Naive thymus-derived CD4-positive, alpha-beta T cell (primary cell): ENCODE data around the gene CD247. TPM values are rescaled to one million over a fixed set of nuclear protein-coding genes. Genes with fewer than 3 reads are reported as not detected.

ENCODE experiments used
- ATAC-seq: fragments of 150-1000 bp; cut with Tn5 transposase; 2 replicates; pipeline ENCODE4 v1.10.0; 2021; ENCODE audit warnings: mild to moderate bottlenecking, moderate library complexity
- CTCF ChIA-PET: fragments of 350-600 bp; sonication (Branson Sonifier 250); formaldehyde crosslinking; loops from one replicate; lab custom pipeline; 2021; ENCODE audit warnings: antibody characterized with exemption; lab: Charles Lee
- POLR2A ChIA-PET: fragments of 350-600 bp; sonication (Branson Sonifier 250); formaldehyde crosslinking; loops from one replicate; lab custom pipeline; 2021; ENCODE audit warnings: antibody characterized with exemption, inconsistent platforms; lab: Charles Lee
- DNase-seq, 9 donors: peaks; one replicate each; pipeline versions ENCODE4 v3.0.0 to v3.0.0-alpha.2; 2020 to 2022; ENCODE audit warnings: mixed read lengths in 1 of 9
- H3K27ac ChIP-seq: one replicate; pipeline ENCODE4 v1.7.0; 2013; ENCODE audit warnings: mild to moderate bottlenecking, low read depth, low read length, moderate library complexity
- H3K27me3 ChIP-seq, 2 donors: one replicate each; pipeline ENCODE4 v1.7.0; 2013; ENCODE audit warnings: low read length in 2 of 2, mild to moderate bottlenecking in 2 of 2, moderate library complexity in 2 of 2; ENCODE audit not compliant: control insufficient read depth in 2 of 2, insufficient read depth in 2 of 2
- H3K36me3 ChIP-seq, 3 experiments: 1 replicate in 2 of 3; 2 replicates in 1 of 3; pipeline ENCODE4 v1.7.0; 2013; ENCODE audit warnings: low read length in 3 of 3, mild to moderate bottlenecking in 3 of 3, moderate library complexity in 1 of 3; ENCODE audit not compliant: insufficient read depth in 3 of 3, control insufficient read depth in 2 of 3
- H3K4me1 ChIP-seq, 2 donors: one replicate each; pipeline ENCODE4 v1.7.0; 2013; ENCODE audit warnings: low read length in 2 of 2, mild to moderate bottlenecking in 2 of 2, moderate library complexity in 1 of 2; ENCODE audit not compliant: control insufficient read depth in 2 of 2, insufficient read depth in 2 of 2
- H3K4me3 ChIP-seq: 2 replicates; pipeline ENCODE4 v1.7.0; 2013; ENCODE audit warnings: mild to moderate bottlenecking, low read length
- H3K9me3 ChIP-seq, 3 experiments: 1 replicate in 2 of 3; 2 replicates in 1 of 3; pipeline ENCODE4 v1.7.0; 2013; ENCODE audit warnings: low read length in 3 of 3; ENCODE audit not compliant: control insufficient read depth in 2 of 3
- H3K27ac Mint-ChIP-seq, 9 donors: one replicate each; pipeline ENCODE4 v1.8.0; 2020 to 2022; ENCODE audit warnings: mixed read lengths in 9 of 9, mild to moderate bottlenecking in 8 of 9, moderate library complexity in 5 of 9, inconsistent platforms in 2 of 9
- H3K27me3 Mint-ChIP-seq, 5 donors: one replicate each; pipeline ENCODE4 v1.8.0; 2021 to 2022; ENCODE audit warnings: mixed read lengths in 5 of 5, mild to moderate bottlenecking in 1 of 5
- H3K36me3 Mint-ChIP-seq, 5 donors: one replicate each; pipeline ENCODE4 v1.8.0; 2020 to 2022; ENCODE audit warnings: mixed read lengths in 5 of 5, mild to moderate bottlenecking in 3 of 5, inconsistent platforms in 1 of 5
- H3K4me1 Mint-ChIP-seq, 7 donors: one replicate each; pipeline ENCODE4 v1.8.0; 2020 to 2022; ENCODE audit warnings: mixed read lengths in 7 of 7, mild to moderate bottlenecking in 3 of 7, inconsistent platforms in 1 of 7
- H3K4me3 Mint-ChIP-seq, 10 donors: one replicate each; pipeline ENCODE4 v1.8.0; 2020 to 2022; ENCODE audit warnings: mild to moderate bottlenecking in 10 of 10, mixed read lengths in 10 of 10, moderate library complexity in 6 of 10, inconsistent platforms in 2 of 10
- H3K9me3 Mint-ChIP-seq, 11 donors: one replicate each; pipeline ENCODE4 v1.8.0; 2020 to 2022; ENCODE audit warnings: mixed read lengths in 11 of 11, mild to moderate bottlenecking in 4 of 11, inconsistent platforms in 1 of 11, moderate library complexity in 1 of 11
- intact Hi-C, 2 donors: fragments of 100-400 bp; cut with micrococcal nuclease; formaldehyde crosslinking; loops; one replicate each; pipeline ENCODE4 v1.15.1; 2023
- polyA plus RNA-seq, 2 donors: library from polyadenylated mRNA; unstranded; fragments of 300-500 nt; fragmentation: Illumina TruSeq; gene quantifications; one replicate each; pipeline ENCODE4 v1.2.3, GENCODE V29; 2021
- total RNA-seq, 6 experiments: library from RNA in 5 of 6; stranded (reverse) in 5 of 6; gene quantifications; 1 replicate in 5 of 6; 2 replicates in 1 of 6; pipeline ENCODE4 v1.2.3 and lab custom pipeline; 2021 to 2026

Gene CD247
- total and polyA plus RNA-seq, 7 experiments from 2014 or later: 246 to 476 (median 352) TPM

GRCh38 chr1:167419245-167419644 is 99.1 kb downstream of the CD247 start:
- Histone ChIP-seq H3K36me3 (peaks cover 0 to 11% (median 0%) of the 10 kb centered on the region in 3 experiments), H3K27ac (no peak overlapping the region), H3K27me3 (no peaks in the 10 kb centered on the region), H3K4me1 (no peaks in the 10 kb centered on the region), H3K4me3 (no peak overlapping the region), H3K9me3 (no peaks in the 10 kb centered on the region)
- Mint-ChIP-seq H3K27me3 (no peaks in the 10 kb centered on the region), H3K4me1 (peaks cover 0 to 21% (median 4%) of the 10 kb centered on the region in 7 donors), H3K4me3 (no peak overlapping the region), H3K27ac (no peak overlapping the region), H3K9me3 (no peaks in the 10 kb centered on the region), H3K36me3 (peaks cover 0 to 18% (median 7%) of the 10 kb centered on the region in 5 donors)
- ATAC-seq (no peak), DNase-seq (no peak)
- ChIA-PET POLR2A (interaction anchor here (0.6 to 1.0 kb wide), 2 partner anchors 9 to 17 kb away, joined by 3 to 5 read pairs; no protein-coding TSS in a partner anchor), CTCF (no interaction called here)
- intact Hi-C loops: loop anchor here in 1 of 2 donors (5.0 kb wide), 1 partner anchor 352 kb away; no protein-coding TSS in a partner anchor

- CTCF ChIA-PET: no interaction called here
These were observed 99.9 kb downstream of the CD247 start for GRCh38 chr1:167418391-167418790.

GRCh38 chr1:167416506-167416905 is 101.8 kb downstream of the CD247 start:
- intact Hi-C loops: loop anchor here in 1 of 2 donors (5.0 kb wide), 1 partner anchor 349 kb away; no protein-coding TSS in a partner anchor
- Mint-ChIP-seq H3K4me1 (peaks cover 0 to 23% (median 9%) of the 10 kb centered on the region in 7 donors), H3K9me3 (no peaks in the 10 kb centered on the region), H3K27ac (no peak overlapping the region), H3K36me3 (peaks cover 11 to 38% (median 22%) of the 10 kb centered on the region in 5 donors), H3K4me3 (no peak overlapping the region), H3K27me3 (no peaks in the 10 kb centered on the region)
- ATAC-seq: no peak
- Histone ChIP-seq H3K4me3 (no peak overlapping the region), H3K27me3 (no peaks in the 10 kb centered on the region), H3K36me3 (peaks cover 4 to 31% (median 5%) of the 10 kb centered on the region in 3 experiments), H3K9me3 (no peaks in the 10 kb centered on the region), H3K27ac (no peak overlapping the region), H3K4me1 (no peaks in the 10 kb centered on the region)
- no peak for DNase-seq
- ChIA-PET CTCF (interaction anchor here (0.9 kb wide), 1 partner anchor 21 kb away, joined by 3 read pairs; no protein-coding TSS in a partner anchor), POLR2A (no interaction called here)

More at GRCh38 chr1:167418391-167418790, 99.9 kb downstream of the CD247 start:
- peaks cover 0 to 13% (median 0%) of the 10 kb centered on the region in 3 experiments for H3K36me3 ChIP-seq
- intact Hi-C loops: loop anchor here in 1 of 2 donors (5.0 kb wide), 1 partner anchor 351 kb away; no protein-coding TSS in a partner anchor
- Mint-ChIP-seq H3K4me1 (peaks cover 0 to 12% (median 4%) of the 10 kb centered on the region in 7 donors), H3K27me3 (no peaks in the 10 kb centered on the region), H3K27ac (no peak overlapping the region), H3K36me3 (peaks cover 0 to 22% (median 10%) of the 10 kb centered on the region in 5 donors), H3K4me3 (no peak overlapping the region), H3K9me3 (no peaks in the 10 kb centered on the region)
- H3K4me1 ChIP-seq: no peaks in the 10 kb centered on the region
- H3K9me3 ChIP-seq: no peaks in the 10 kb centered on the region
- no peak overlapping the region for H3K27ac ChIP-seq
- no peaks in the 10 kb centered on the region for H3K27me3 ChIP-seq
- POLR2A ChIA-PET: interaction anchor here (0.7 to 1.0 kb wide), 2 partner anchors 10 to 59 kb away, joined by 4 to 5 read pairs; no protein-coding TSS in a partner anchor
- DNase-seq: no peak
- no peak overlapping the region for H3K4me3 ChIP-seq
- no peak for ATAC-seq

GRCh38 chr1:167413328-167413727 is 105.0 kb downstream of the CD247 start:
- ATAC-seq (no peak), DNase-seq (no peak)
- Histone ChIP-seq H3K27me3 (no peaks in the 10 kb centered on the region), H3K9me3 (no peaks in the 10 kb centered on the region), H3K27ac (no peak overlapping the region), H3K36me3 (peaks cover 4 to 33% (median 5%) of the 10 kb centered on the region in 3 experiments), H3K4me1 (no peaks in the 10 kb centered on the region), H3K4me3 (no peak overlapping the region)
- intact Hi-C loops: no loop called here
- peaks cover 11 to 47% (median 31%) of the 10 kb centered on the region in 5 donors for H3K36me3 Mint-ChIP-seq
- H3K4me1 Mint-ChIP-seq: peaks cover 0 to 23% (median 9%) of the 10 kb centered on the region in 7 donors
- ChIA-PET POLR2A (interaction anchor here (0.6 to 2.1 kb wide), 4 partner anchors 11 to 556 kb away, joined by 3 to 9 read pairs (median 3); no protein-coding TSS in a partner anchor), CTCF (interaction anchor here (1.2 kb wide), 1 partner anchor 120 kb away, joined by 3 read pairs; no protein-coding TSS in a partner anchor)
- no peaks in the 10 kb centered on the region for H3K9me3 Mint-ChIP-seq
- H3K27ac Mint-ChIP-seq: no peak overlapping the region
- H3K4me3 Mint-ChIP-seq: no peak overlapping the region
- no peaks in the 10 kb centered on the region for H3K27me3 Mint-ChIP-seq

- intact Hi-C loops: no loop called here
- ATAC-seq: no peak
- no peak overlapping the region for H3K4me3 Mint-ChIP-seq
These were observed 105.4 kb downstream of the CD247 start for GRCh38 chr1:167412920-167413319.

GRCh38 chr1:167412072-167412471 is 106.3 kb downstream of the CD247 start:
- ChIA-PET POLR2A (interaction anchor here (0.7 to 0.9 kb wide), 2 partner anchors 29 to 31 kb away, joined by 3 read pairs; no protein-coding TSS in a partner anchor), CTCF (no interaction called here)
- Mint-ChIP-seq H3K36me3 (peaks cover 11 to 52% (median 31%) of the 10 kb centered on the region in 5 donors), H3K27me3 (no peaks in the 10 kb centered on the region), H3K9me3 (no peaks in the 10 kb centered on the region), H3K4me1 (peaks cover 0 to 20% (median 8%) of the 10 kb centered on the region in 7 donors), H3K4me3 (no peak overlapping the region), H3K27ac (peak overlapping the region in 3 of 9 donors; percentile 9 to 42 (median 39))
- H3K27me3 ChIP-seq: no peaks in the 10 kb centered on the region
- ATAC-seq (no peak), DNase-seq (no peak)
- no peaks in the 10 kb centered on the region for H3K4me1 ChIP-seq
- peaks cover 4 to 33% (median 5%) of the 10 kb centered on the region in 3 experiments for H3K36me3 ChIP-seq
- no peaks in the 10 kb centered on the region for H3K9me3 ChIP-seq
- H3K4me3 ChIP-seq: no peak overlapping the region
- H3K27ac ChIP-seq: no peak overlapping the region
- intact Hi-C loops: no loop called here

More at GRCh38 chr1:167412920-167413319, 105.4 kb downstream of the CD247 start:
- Mint-ChIP-seq H3K9me3 (no peaks in the 10 kb centered on the region), H3K27me3 (no peaks in the 10 kb centered on the region), H3K36me3 (peaks cover 11 to 51% (median 31%) of the 10 kb centered on the region in 5 donors), H3K27ac (peak overlapping the region in 2 of 9 donors; percentile 1 to 34), H3K4me1 (peaks cover 0 to 23% (median 9%) of the 10 kb centered on the region in 7 donors)
- Histone ChIP-seq H3K27ac (no peak overlapping the region), H3K4me3 (no peak overlapping the region), H3K9me3 (no peaks in the 10 kb centered on the region), H3K27me3 (no peaks in the 10 kb centered on the region), H3K36me3 (peaks cover 4 to 33% (median 5%) of the 10 kb centered on the region in 3 experiments), H3K4me1 (no peaks in the 10 kb centered on the region)
- DNase-seq: no peak
- ChIA-PET CTCF (interaction anchor here (1.2 kb wide), 1 partner anchor 120 kb away, joined by 3 read pairs; no protein-coding TSS in a partner anchor), POLR2A (interaction anchor here (0.6 to 2.1 kb wide), 3 partner anchors 12 to 556 kb away, joined by 3 to 9 read pairs (median 3); no protein-coding TSS in a partner anchor)
